Measurements from ENCODE around the gene PDE6B. TPM values are rescaled to one million over a fixed set of nuclear protein-coding genes. Genes with fewer than 3 reads are reported as not detected.
A peak's percentile ranks its signal among the peaks of the same experiment; 100 is the strongest.
"Not testable (repeated sequence)": the region's sequence is repeated elsewhere in the genome, so short reads cannot be mapped to it uniquely, and the experiment has no call there.

The PDE6B gene
- total RNA-seq, 1 donor from 2014 or later: 11.2 TPM

- DNase-seq (ENCODE audit: low read depth): not testable (repeated sequence)
Observed at GRCh38 chr4:669806-670559, 44.6 kb downstream of the PDE6B start.

DNA sequence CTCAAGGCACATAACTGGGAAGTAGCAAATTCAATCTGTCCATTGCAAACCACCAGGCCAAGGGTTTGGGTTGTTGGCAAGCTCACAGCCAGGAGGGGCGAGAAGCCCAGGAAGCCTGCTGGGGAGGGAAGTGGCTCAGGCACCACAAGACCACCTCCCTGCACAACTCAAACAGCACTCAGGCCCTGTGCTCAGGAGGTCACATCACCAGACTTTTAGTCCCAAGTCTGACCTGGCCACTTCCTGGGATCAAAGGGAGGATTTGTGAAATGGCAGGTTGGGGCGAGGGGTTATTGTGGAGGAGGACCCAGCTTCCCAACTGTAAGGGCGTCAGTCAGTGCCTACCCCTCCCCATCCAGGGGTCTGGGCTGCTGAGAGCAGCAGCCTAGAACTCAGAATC lies 46.4 kb downstream of the PDE6B start:
- no peak for DNase-seq (ENCODE audit: low read depth)

GRCh38 chr4:673349-674091 lies 48.1 kb downstream of the PDE6B start:
- DNase-seq (ENCODE audit: low read depth): no peak

DNA sequence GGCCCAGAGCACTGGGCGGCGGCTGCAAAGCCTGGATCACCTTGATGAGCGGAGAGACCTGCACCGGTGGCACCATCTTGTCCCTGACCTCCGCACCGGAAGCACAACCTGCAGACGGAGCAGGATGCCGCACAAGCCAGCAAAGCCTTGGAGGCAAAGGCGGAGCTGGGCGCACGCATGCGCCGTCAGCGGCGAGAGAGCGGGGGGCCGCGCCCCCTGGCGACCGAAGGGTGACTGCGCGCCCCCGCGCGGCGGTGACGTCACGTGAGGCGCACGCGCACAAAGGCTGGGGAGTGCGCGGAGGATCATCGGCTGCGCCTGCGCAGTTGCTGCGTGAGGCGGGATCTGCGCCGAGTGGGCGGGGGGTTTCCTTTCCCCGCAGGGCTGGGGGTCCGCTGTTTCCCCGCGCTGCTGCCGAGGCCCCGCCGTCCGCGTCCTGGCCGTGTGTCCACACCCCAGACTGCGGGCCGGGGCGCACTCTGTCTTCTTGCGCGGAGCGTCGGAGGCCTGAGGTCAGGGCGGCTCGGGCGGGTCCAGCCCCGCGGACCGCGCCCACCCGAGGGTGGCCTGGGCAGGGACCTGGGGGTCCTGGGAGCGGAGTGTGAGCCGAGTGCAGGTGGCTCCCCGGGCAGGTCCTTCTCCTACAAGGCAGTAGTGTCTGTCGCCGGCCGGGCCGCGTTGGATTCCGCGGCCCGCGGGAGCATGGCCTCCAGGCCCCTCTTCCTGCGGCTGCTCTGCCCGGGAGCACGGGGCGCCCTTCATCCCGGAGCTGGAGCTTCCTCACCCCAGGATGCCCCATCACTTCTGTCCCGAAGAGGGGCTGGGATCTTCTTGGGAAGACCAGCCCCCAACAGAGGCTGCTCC lies 49.0 kb downstream of the PDE6B start, which contains the start of the genes ATP5ME and MYL5:
Gene ATP5ME, minus strand, starts transcription at position 105 of the 864 bp plus-strand sequence. Its CDS starts 29 bp downstream, at position 76.
Gene MYL5, plus strand, starts transcription at position 371 of the 864 bp plus-strand sequence. CDS start 3,485 bp downstream, outside the sequence.
- DNase-seq (ENCODE audit: low read depth): peak; percentile 92

- DNase-seq (ENCODE audit: low read depth): no peak
Observed at GRCh38 chr4:675036-675882, 49.9 kb downstream of the PDE6B start.

DNA sequence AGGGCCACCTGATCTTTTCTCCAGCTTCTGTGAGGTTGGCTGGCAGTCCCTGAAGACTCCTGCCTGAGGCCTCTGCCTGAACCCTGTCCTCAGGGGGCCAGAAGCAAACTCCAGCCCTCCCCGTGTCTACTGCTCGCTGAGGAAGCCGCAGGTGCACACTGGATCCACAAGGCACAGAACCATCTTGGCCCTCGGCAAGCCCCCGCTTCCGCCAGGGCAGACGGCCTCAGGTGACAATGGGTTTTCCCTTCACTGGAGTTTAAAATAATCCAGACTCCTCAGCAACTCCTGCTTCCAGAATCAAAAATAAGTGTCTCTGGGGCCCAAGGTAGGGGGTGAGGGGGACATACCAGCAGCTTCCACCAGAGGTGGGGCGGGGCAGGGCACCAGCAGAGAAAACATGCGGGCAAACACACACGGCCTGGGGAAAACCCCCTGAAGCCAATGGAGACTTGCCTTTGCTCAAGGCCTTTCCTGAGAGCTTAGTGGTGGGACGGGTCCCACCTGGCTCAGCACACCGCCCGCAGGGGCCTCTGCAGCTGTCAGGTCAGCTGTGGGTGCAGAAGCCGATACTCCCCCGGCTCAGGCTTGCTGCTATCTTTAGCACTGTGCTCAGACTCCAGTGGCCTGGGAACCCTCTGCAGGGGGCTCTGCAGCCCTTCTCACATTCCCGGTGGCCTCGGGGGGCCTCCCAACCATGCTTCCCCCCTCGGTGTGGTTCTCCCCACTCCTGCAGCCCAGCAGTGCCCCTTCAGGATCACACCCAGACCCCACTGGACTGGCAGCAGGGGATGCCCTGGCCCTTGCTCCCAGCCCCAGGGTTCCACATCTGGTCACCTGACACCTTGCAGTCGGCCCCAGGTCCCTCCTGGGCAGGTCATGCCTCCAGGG lies 50.9 kb downstream of the PDE6B start:
- DNase-seq (ENCODE audit: low read depth): no peak

GRCh38 chr4:676871-677235 lies 51.5 kb downstream of the PDE6B start:
- no peak for DNase-seq (ENCODE audit: low read depth)

DNA sequence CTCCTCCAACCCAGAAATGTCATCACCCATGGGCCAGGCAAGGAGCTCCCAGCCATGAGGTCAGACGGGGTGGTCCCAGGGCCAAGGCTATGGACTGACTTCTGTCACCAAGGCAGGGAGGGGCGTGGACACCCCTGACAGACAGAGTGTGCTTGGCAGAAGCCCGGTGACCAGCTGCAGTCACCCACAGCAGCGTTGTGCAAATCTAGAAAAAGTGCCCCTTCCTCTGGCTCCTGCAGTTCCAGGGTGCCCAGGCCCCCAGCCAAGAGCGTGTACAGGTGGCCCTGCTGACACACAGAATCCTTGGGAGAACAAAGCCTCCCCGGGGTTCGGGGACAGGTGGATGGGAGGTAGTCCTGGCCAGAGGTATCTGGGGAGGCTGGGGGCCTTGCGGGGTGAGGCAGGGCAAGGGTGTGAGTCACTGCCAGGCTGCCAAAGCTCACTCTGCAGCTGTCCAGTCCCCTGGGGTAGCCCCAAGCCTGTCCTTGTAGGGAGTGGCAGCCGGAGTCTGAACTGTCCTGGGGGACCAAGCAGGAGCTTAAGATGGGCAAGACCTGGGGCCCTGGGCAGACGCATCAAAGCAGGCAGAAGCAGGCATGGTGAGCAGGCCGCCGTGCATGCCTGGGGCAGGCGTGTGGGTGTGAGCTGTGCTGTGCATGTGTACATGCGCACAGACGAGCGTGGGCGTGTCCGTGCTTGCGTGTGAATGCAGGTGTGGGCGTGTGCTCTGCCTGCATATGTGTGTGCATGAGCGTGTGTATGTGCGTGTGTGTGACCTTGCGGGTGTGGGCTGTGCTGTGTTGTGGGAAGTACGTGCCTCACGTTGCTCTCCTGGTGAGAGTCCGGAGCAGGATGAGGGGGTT lies 52.3 kb downstream of the PDE6B start:
- DNase-seq (ENCODE audit: low read depth): no peak

DNA sequence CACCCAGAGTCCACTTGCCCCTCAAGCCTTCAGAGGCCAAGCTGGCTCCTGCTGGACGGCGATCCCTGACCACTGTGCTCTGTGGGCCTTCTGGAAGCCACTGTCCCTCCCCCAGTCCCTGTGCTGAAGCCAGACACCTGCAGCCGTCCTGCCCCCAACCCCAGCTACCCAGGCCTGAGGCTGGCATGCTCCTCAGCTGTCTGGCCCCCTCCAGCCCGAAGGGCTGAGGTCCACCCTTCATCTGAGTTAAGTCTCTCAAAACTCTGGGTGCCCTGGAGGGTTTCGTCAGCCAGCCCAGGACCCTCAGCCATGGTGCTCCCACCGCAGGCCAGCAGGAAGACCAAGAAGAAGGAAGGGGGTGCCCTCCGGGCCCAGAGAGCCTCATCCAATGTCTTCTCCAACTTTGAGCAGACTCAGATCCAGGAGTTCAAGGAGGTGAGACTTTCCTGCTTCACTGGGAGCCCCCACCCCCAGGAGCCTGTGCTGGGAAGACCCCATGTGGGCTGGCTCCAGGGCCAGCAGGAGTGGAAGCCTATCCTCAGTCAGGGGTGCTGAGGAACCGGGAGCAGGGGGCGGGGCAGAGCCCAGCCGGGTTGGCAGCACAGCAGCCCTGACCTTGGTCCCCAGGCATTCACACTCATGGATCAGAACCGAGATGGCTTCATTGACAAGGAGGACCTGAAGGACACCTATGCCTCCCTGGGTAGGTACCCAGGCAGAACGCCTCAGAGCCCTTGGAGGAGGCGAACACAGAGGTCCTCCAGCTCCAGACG lies 53.1 kb downstream of the PDE6B start:
- no peak for DNase-seq (ENCODE audit: low read depth)

- DNase-seq (ENCODE audit: low read depth): no peak
Observed at GRCh38 chr4:679104-679481, 53.7 kb downstream of the PDE6B start.

DNA sequence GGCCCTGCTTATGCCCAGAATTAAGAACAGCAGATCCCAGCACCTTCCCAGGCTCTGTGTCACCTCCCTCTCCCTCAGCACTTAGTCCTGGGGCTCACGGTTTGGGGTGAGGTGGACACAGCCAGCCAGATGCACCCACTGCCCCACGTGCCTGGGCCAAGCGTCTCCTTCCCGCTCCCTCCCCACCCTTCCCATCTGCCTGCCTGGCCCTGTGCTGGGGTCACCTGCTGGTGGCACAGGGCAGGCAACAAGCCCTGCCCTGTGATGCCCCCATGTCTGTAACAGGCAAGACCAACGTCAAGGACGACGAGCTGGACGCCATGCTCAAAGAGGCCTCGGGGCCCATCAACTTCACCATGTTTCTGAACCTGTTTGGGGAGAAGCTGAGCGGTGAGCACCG lies 54.3 kb downstream of the PDE6B start:
- DNase-seq (ENCODE audit: low read depth): no peak

DNA sequence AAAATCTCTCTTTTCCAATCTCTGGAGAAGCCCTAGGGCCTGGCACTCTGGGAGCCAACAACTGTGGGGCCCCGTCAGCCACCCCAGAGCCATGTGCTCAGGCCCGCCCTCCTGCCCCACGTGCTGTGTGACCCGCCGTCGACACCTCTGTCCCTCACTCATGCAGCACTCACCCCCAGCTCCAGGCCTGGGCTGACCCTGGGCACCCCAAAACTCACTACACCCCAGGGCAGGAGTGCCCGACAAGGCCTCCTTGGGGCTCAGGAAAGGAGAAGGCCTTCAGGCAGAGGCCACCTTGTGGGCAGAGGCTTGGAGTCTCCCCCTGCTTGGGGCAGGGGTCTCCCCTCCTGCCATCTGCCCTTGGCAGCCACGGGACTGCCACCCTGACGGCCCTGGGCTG lies 54.7 kb downstream of the PDE6B start:
- no peak for DNase-seq (ENCODE audit: low read depth)

- DNase-seq (ENCODE audit: low read depth): no peak
Observed at GRCh38 chr4:680551-680927, 55.2 kb downstream of the PDE6B start.

DNA sequence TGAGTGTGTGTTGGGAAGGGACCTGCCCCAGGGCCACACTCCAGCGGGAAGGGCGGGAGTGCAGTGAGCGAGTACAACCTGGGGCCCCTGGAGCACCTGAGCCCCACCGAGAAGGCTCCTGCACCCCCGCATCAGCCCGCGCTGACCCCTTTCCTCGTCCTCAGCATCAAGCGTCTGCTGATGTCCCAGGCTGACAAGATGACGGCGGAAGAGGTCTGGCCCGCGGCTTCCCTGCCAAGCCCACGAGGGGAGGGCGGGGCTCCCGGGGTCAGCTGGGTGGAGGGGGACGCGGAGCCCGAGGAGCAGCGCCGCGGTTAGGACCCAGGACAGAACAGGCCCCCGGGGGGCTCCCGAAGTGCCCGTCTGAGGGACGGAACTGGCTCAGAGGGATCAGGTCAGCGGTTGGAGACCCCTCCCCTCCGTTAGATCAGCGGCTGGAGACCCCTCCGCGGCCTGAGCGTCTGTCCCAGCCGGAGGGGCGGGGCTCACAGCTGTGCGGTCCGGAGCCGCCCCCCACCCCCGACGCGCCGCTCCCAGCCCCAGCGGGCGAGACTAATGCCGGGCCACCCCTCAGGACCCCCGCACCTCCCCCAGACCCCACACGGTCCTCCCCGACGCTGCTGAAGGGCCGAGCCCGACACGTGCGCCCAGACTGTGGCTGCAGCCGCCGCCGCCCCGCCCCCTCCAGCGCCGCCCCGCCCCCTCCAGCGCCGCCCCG lies 55.7 kb downstream of the PDE6B start:
- DNase-seq (ENCODE audit: low read depth): no peak

DNA sequence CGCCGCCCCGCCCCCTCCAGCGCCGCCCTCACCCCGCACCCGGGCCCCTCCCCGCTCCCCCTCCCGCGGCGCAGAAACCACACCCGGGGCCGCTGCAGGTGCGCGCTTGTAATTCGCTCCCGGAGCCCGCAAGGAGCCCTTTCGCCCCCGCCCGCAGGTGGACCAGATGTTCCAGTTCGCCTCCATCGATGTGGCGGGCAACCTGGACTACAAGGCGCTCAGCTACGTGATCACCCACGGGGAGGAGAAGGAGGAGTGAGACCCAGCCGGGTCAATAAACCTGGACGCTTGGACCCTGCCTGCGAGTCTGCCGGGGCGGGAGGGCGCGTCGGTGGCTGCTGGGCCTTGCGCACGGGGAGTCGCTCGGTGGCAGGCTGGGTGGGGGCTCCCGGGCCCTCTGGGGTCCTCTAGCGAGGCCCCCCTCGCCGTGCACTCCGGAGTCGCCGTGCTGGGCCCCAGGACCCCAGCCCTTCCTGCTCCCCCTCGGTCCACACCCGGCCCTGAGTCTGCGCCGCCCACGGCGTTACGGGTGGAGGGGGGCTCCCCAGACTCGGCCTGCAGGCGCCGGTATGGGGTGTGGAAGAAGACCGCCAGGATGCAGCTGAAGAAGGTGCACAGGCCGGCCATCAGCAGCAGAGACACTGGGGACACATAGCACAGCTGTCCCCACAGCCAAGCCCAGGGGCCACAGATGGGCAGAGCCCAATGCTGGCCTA lies 56.5 kb downstream of the PDE6B start:
- DNase-seq (ENCODE audit: low read depth): no peak

GRCh38 chr4:682490-683172 lies 57.3 kb downstream of the PDE6B start:
- no peak for DNase-seq (ENCODE audit: low read depth)

Measured in renal cortical epithelial cell (primary cell).